GM19324 (cell line): ENCODE measurements around the gene MMS22L.
"Not testable (repeated sequence)": the region's sequence is repeated elsewhere in the genome, so short reads cannot be mapped to it uniquely, and the experiment has no call there.

Source experiments
- ATAC-seq: cut with Tn5 transposase; IDR thresholded peaks from one replicate; pipeline ENCODE4 v1.9.1; 2021; ENCODE audit warnings: mild to moderate bottlenecking, moderate library complexity; ENCODE audit not compliant: unreplicated experiment, low FRiP score

MMS22L gene

GRCh38 chr6:97262676-97263075 lies 20.3 kb downstream of the MMS22L start:
- ATAC-seq: no peak

GRCh38 chr6:97246842-97247241 lies 36.2 kb downstream of the MMS22L start:
- no peak for ATAC-seq

- ATAC-seq: no peak
These were observed 42.8 kb downstream of the MMS22L start for GRCh38 chr6:97240222-97240621.

DNA sequence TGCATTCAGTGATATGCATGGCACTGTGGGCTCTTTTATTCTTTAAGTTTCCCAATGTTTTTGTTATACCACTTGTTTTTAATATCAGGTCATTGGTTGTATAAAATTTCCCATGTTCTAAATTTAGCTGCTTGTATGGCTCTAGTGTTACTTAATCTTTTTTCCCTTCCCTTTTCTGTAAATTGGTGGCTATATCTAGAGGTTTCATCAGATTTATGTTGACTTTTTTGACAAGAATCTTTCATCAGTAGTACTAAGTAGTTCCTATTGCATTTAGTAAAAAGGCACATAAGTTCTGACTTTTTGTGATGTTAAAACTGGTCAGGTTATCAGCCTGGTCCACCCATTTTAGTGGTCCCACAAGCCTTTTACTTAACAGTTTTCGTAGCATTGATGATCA lies 51.1 kb downstream of the MMS22L start:
- ATAC-seq: no peak

DNA sequence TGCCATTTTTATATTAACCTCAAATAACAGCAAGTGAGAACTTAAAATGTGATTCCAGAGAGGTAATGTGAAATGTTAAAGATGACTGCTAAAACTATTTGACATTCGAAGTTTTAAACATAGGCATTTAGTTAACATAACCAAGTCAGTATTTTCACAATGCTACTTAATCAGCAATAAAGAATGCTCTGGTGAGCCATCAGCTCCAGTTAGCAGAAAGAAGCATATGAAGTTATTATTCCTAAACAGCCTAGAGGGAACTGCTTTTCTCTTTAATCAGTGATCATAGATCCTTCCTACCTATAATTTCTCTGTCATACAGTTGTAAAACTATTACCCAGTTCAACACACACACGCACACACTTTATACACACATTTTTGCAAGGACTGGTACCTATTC lies 60.1 kb downstream of the MMS22L start:
- ATAC-seq: no peak

- ATAC-seq: no peak
These were observed 64.1 kb downstream of the MMS22L start for GRCh38 chr6:97218912-97219311.

DNA sequence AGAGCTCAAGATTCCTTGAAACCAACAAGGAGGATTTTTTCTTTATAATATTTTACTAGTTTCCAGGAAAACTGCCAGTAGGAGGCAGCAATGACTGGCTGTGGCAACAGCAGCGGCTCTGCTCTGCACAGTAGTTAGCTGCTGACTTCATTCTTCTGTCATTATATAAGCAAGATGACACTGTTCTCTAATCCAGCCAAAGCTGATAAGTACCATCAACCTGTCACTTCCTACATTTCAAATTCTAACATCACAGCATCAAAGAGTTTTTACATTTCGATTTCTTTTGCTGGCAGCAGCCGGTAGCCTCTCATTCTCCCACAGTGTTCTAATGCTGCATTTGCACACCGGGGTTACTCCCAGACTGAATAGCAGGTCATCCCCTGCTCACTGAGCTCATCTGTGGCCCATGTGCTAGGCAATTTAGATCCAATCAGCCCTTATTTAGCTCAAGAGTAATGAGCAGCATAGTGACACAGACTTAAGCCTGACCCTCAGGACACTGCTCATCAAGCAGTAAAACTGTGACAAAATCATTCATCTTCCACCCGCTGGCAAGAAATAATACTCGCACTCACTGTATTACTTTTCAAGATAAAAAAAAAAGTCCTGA lies 67.8 kb downstream of the MMS22L start:
- no peak for ATAC-seq

DNA sequence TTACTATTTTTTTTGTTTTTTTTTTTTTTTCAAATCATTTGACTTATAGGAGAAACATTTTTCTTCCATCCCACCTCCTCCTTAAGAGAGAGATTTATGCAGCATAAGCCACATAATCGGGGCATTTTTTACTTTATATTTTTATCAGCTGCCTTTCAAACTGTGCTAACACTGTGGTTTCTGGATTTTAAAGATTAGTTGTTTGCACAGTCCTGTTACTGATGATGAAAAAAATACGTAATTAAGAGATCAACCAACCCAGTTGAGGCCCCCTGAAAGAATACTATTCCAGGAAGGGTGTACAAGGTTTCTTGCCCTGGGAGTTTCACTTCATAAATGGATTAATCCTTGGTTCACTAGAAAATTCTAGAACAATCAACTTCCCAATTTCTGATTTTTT lies 68.3 kb downstream of the MMS22L start:
- ATAC-seq: no peak

DNA sequence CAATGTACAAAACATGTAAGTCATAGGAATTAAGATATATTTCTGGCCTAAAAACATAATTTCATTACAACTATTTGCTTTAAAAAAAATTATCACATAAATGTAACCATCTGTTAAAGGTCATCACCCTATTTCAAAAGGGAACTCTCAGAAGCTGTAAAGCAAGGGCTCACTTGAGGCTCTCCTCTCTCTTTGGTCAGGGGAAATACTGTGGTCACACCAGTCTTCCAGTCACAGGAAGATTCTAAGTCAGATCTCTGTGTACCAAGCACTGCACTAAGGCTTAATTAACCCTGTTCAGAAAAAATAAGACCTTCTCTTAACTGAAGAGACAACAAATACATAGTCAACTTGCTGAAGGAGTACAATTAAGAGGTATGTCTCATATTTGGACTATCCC lies 75.6 kb downstream of the MMS22L start:
- no peak for ATAC-seq

GRCh38 chr6:97205966-97206365 lies 77.0 kb downstream of the MMS22L start:
- ATAC-seq: no peak

DNA sequence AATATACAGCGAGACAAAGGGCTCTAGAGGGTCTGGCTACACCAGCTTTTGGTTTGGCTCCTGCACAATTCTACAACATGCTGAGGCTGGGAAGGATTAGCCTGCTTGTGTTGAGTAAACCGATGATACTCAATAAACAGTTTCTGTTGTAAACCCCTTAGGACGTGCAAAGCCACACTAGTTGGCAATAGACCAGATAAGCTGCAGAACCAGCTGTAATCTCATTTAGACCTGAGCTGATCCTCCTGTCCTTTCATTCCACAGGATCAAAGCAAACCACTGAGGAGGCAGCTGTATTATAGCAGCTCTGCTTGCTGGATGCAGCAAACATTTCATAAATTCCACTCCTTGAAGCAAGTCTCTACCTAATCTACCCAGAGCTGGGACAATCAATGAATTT lies 79.7 kb downstream of the MMS22L start:
- no peak for ATAC-seq

DNA sequence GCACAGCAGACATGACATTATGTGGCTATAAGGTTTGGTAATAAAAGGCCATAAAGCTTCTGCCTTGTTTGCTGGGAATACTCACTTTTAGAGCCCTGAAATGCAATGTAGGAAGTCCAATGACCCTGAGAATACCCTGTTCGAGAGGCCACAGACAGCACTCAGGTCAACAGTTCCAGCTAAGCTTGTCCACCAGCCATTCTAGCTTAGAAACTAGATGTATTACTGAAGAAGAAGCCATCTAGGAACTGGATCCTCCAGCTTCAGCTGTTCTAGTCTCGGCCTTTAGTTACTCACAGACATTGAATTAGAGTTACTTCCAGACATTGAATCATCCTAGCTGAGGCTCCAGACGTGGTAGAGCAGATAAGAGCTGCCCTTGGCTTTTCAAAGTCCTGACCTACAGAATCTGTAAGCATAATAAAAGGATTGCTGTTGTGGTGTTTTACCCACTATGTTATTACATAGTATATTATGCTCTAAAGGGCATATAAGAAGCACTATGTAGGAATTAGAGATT lies 84.9 kb downstream of the MMS22L start:
- ATAC-seq: no peak

- no peak for ATAC-seq
These were observed 87.9 kb downstream of the MMS22L start for GRCh38 chr6:97195117-97195516.

DNA sequence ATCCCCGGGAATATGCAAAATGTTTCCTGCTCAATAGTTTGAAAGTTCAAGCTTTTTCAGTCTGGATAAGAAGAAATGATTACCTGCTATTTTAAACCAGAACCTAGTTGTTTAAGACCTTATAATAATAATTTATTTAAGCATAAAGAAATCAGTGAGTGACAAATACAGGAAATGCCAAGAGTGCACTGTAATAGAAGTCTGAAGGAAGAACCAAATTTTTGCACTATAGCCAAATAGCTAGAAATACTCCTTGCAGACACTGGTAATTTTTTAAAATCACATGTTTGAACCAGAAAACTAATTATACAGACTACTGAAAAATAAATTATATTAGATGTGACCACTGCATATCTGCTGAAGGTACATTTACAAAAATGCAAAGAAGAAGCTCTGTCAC lies 93.2 kb downstream of the MMS22L start:
- no peak for ATAC-seq

DNA sequence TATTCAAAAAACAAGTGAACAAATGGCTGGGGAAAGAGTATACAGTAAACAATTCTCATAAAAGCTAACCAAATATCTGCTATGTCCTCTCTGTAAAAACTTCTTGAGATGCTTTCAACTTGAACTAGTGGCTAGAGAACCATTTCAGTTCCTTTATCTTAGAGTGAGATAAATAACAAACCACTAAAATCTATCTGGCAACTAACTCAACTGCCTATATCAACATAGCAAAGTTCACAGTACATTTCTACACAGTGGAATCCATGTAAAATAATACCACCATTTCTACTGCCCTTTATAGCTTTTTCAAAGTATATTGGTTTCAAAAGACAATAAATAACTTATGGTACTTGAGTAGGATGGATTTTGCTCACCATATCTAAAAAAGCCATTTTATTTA lies 95.1 kb downstream of the MMS22L start:
- ATAC-seq: no peak

DNA sequence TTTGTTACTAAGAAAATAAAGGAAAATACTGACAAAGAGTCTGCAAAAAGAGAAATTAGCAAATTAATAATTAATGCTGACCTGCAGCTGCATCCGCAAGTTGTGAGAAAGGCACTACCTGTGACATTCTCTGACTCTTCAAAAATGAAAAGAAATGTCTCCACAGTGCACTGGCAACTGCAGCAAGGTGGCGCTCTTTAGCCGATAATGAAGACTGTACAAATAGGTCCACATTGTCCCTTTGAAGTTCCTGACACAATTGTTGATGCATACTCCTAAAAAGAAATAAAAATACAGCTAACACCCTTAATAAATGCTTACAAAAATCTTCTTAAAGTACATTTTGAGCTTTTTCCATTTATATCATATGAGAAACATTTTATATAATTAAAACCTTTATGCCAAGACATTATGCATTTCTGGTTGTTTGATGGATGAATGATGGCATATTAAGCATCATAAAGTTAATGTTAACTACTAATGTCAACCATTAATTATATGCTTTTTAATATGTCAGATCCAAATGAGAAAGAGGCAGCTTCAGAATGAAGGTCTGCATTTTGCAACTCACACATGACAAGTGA lies 96.5 kb downstream of the MMS22L start:
- peak; percentile 79 for ATAC-seq

GRCh38 chr6:97177905-97178304 lies 105.1 kb downstream of the MMS22L start:
- ATAC-seq: no peak

- ATAC-seq: no peak
These were observed 106.5 kb downstream of the MMS22L start for GRCh38 chr6:97176468-97176867.

DNA sequence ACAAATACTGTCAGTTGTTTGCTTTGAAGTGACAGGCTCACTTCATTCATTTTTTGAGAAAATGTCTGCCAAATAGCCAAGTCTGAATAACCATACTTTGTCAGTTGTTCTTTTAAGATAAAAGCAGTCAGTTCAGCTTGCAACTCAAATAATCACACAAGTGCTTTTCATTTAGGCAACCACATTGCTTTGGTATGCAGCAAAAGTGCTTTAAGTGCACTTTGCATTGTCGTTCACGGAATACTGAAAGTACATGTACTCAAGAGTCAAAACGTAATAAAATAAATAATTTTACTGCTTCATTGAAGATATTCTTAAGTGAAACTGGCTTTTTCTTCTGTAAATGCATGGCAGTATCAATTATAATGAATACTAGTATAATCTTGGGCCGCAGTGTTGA lies 107.2 kb downstream of the MMS22L start:
- ATAC-seq: no peak

GRCh38 chr6:97174471-97174870 lies 108.5 kb downstream of the MMS22L start:
- ATAC-seq: no peak

DNA sequence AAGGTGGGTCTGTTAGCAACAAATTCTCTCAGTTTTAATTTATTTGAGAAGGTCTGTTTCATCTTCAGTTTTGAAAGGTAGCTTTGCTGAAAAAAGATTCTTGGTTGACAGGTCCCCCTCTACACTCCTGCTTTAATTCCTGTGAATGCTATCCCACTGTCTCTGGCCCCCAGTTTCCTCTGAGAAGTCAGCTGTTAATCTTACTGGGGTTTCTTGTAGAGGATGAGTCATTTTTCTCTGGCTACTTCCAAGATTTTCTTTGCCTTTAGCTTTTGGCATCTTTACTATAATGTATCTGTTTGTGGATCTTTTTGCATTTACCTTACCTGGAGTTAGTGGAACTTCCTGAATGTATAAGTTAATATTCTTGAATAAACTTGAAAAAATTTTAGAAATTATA lies 122.7 kb downstream of the MMS22L start:
- ATAC-seq: no peak

DNA sequence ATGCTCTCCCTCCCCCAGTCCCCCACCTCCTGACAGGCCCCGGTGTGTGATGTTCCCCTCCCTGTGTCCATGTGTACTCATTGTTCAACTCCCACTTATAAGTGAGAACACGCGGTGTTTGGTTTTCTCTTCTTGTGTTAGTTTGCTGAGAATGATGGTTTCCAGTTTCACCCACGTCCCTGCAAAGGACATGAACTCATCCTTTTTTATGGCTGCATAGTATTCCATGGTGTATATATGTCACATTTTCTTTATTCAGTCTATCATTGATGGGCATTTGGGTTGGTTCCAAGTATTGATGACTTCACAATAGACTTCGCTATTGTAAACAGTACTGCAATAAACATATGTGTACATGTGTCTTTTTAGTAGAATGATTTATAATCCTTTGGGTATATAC lies 127.6 kb downstream of the MMS22L start:
- ATAC-seq: not testable (repeated sequence)

GRCh38 chr6:97154015-97154414 lies 129.0 kb downstream of the MMS22L start:
- ATAC-seq: no peak
